ENCODE results near the gene PARP3.

- TF ChIP-seq EP300 (IDR thresholded peaks at IDR 0.05; ENCODE audit: borderline replicate concordance): no peak
- TF ChIP-seq YY1 (IDR thresholded peaks at IDR 0.05; ENCODE audit: low read depth): no peak
- no peak for TF ChIP-seq TAF1 (IDR thresholded peaks at IDR 0.05; ENCODE audit: low read depth)
- no peak for TF ChIP-seq USF1 (IDR thresholded peaks at IDR 0.05)
- no peak for TF ChIP-seq CEBPB (IDR thresholded peaks at IDR 0.05)
- no peak for TF ChIP-seq EGR1 (IDR thresholded peaks at IDR 0.05)
- no peak for TF ChIP-seq REST (IDR thresholded peaks at IDR 0.05; ENCODE audit: low read depth)
- TF ChIP-seq, protein P1, sequence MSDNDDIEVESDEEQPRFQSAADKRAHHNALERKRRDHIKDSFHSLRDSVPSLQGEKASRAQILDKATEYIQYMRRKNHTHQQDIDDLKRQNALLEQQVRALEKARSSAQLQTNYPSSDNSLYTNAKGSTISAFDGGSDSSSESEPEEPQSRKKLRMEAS (IDR thresholded peaks at IDR 0.05): no peak
- no peak for TF ChIP-seq RAD21 (IDR thresholded peaks at IDR 0.05; ENCODE audit: low read depth)
- TF ChIP-seq NFIC (IDR thresholded peaks at IDR 0.05): no peak
- TF ChIP-seq FOXM1 (IDR thresholded peaks at IDR 0.05; ENCODE audit: borderline replicate concordance, low read depth): no peak
- no peak for TF ChIP-seq ZBTB7A (IDR thresholded peaks at IDR 0.05; ENCODE audit: low read depth)
- TF ChIP-seq TCF12 (IDR thresholded peaks at IDR 0.05; ENCODE audit: low read depth): no peak
Measured at GRCh38 chr3:51937014-51937413, 5.1 kb upstream of the PARP3 start.
